ENCODE results near the gene LNX1. TPM values are rescaled to one million over a fixed set of nuclear protein-coding genes. Genes with fewer than 3 reads are reported as not detected.

The LNX1 gene
- polyA plus RNA-seq, 1 of the 3 experiments (the other 2 are of a cell fraction), result 0.16 TPM

DNA sequence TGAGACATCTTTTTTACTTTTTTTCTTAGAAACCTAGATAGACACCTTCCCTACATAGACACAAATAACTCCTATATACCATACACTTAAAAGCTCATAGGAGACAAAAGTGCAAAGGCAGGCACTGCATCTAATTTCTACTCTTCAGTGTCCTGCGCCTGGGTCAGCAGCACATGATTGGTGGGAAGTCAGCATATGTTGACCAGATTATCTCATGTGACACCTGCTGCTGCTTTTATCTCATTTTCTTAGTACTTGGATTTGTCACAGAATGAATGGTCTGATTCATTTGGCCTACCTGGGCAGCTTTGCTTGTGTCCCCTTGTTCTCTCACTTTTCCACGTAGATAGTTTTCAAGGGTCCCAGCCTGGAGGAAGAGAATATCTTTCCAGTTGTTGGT lies 24.9 kb upstream of the LNX1 start:
- no peak overlapping the region for H3K27ac ChIP-seq (ENCODE audit: low read depth in 2 of 2, low read length in 1 of 2)
- no peaks in the 10 kb centered on the region for H3K27me3 ChIP-seq (ENCODE audit: insufficient read depth)
- H3K9me2 ChIP-seq, result no peaks in the 10 kb centered on the region
- no peak overlapping the region for H2AFZ ChIP-seq (ENCODE audit: low read depth)
- no peaks in the 10 kb centered on the region for H3K79me2 ChIP-seq (ENCODE audit: insufficient read depth)
- no peak overlapping the region for H3K4me2 ChIP-seq
- H3K4me3 ChIP-seq (ENCODE audit: low read depth in 2 of 2, low read length in 1 of 2), result no peak overlapping the region
- no peaks in the 10 kb centered on the region for H3K9me3 ChIP-seq
- WGBS (ENCODE audit: low lambda C conversion rate), result 94% methylated on average over 2 of the region's 2 CpGs
- DNase-seq, result no peak
- H3K9ac ChIP-seq, result no peak overlapping the region
- TF ChIP-seq RXRA (IDR thresholded peaks at IDR 0.05; ENCODE audit: borderline replicate concordance, low read depth) (no peak), EZH2phosphoT487 (IDR thresholded peaks at IDR 0.05; ENCODE audit: borderline replicate concordance, low read depth) (no peak), NFIC (IDR thresholded peaks at IDR 0.05; ENCODE audit: borderline replicate concordance) (no peak), RCOR1 (IDR thresholded peaks at IDR 0.05; ENCODE audit: low read length) (no peak), FOSL2 (IDR thresholded peaks at IDR 0.05; ENCODE audit: borderline replicate concordance, low read depth) (no peak), SIN3A (IDR thresholded peaks at IDR 0.05; ENCODE audit: borderline replicate concordance, low read depth, low read length) (no peak), MEF2A (IDR thresholded peaks at IDR 0.05; ENCODE audit: borderline replicate concordance, low read depth) (no peak), TAF1 (IDR thresholded peaks at IDR 0.05; ENCODE audit: borderline replicate concordance, low read depth, low read length) (no peak), GABPA (IDR thresholded peaks at IDR 0.05; ENCODE audit: low read depth) (no peak), FOXJ3 (CRISPR knock-in tag; IDR thresholded peaks at IDR 0.05) (no peak), FOXM1 (IDR thresholded peaks at IDR 0.05; ENCODE audit: low read depth) (no peak)
- TF ChIP-seq, protein P1, sequence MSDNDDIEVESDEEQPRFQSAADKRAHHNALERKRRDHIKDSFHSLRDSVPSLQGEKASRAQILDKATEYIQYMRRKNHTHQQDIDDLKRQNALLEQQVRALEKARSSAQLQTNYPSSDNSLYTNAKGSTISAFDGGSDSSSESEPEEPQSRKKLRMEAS (IDR thresholded peaks at IDR 0.05; ENCODE audit: low read depth), result no peak
- TF ChIP-seq, protein P2, sequence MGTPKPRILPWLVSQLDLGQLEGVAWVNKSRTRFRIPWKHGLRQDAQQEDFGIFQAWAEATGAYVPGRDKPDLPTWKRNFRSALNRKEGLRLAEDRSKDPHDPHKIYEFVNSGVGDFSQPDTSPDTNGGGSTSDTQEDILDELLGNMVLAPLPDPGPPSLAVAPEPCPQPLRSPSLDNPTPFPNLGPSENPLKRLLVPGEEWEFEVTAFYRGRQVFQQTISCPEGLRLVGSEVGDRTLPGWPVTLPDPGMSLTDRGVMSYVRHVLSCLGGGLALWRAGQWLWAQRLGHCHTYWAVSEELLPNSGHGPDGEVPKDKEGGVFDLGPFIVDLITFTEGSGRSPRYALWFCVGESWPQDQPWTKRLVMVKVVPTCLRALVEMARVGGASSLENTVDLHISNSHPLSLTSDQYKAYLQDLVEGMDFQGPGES (IDR thresholded peaks at IDR 0.05; ENCODE audit: low read depth, low read length), result no peak
- TF ChIP-seq, protein P3, sequence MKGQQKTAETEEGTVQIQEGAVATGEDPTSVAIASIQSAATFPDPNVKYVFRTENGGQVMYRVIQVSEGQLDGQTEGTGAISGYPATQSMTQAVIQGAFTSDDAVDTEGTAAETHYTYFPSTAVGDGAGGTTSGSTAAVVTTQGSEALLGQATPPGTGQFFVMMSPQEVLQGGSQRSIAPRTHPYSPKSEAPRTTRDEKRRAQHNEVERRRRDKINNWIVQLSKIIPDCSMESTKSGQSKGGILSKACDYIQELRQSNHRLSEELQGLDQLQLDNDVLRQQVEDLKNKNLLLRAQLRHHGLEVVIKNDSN (IDR thresholded peaks at IDR 0.05; ENCODE audit: borderline replicate concordance, low read depth), result no peak
- no peaks in the 10 kb centered on the region for H4K20me1 ChIP-seq (ENCODE audit: insufficient read depth)
- POLR2A ChIA-PET, result no interaction called here
- no peaks in the 10 kb centered on the region; a peak in 1 of 4 replicates for H3K4me1 ChIP-seq (ENCODE audit: control insufficient read depth in 1 of 2, insufficient read depth in 2 of 2, low read depth in 1 of 2, low read length in 1 of 2)
- H3K36me3 ChIP-seq (replicated peaks in 1 of 2; ENCODE audit: control insufficient read depth in 1 of 2, insufficient read depth in 2 of 2, low read length in 1 of 2), result no peaks in the 10 kb centered on the region
- H3F3A ChIP-seq (replicated peaks; ENCODE audit: insufficient read depth), result no peaks in the 10 kb centered on the region
- CTCF ChIA-PET, result interaction anchor here (0.9 to 1.1 kb wide), 2 partner anchors 13 to 15 kb away, joined by 3 to 4 read pairs; no protein-coding TSS in a partner anchor

DNA sequence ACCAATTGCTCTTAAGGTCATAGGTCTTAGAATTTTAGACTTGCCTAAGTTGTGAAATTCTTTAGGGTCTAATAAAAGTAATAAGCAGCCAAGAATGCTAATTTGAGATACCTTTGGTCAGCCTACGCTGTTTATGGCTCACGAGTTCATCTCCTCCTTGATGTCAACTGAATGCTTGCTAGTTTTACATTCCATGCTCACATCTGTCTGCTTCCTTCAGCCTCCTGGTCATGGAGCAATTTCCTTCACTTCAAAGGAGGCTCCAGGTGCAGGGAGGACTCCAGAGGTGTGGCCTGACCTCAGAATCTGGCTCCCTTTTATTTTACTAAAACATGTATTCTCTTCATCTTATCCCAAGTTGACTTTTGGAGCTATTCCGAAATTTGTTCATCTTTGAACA lies 23.3 kb upstream of the LNX1 start:
- WGBS (ENCODE audit: low lambda C conversion rate), result 86% methylated on average over 3 of the region's 3 CpGs
- ChIA-PET POLR2A (no interaction called here), CTCF (interaction anchor here (1.4 kb wide), 1 partner anchor 15 kb away, joined by 3 read pairs; no protein-coding TSS in a partner anchor)
- Histone ChIP-seq H3K36me3 (replicated peaks in 1 of 2; ENCODE audit: control insufficient read depth in 1 of 2, insufficient read depth in 2 of 2, low read length in 1 of 2) (no peaks in the 10 kb centered on the region), H3K4me2 (no peak overlapping the region), H3K9me3 (no peaks in the 10 kb centered on the region), H3K27me3 (ENCODE audit: insufficient read depth) (no peaks in the 10 kb centered on the region), H3K4me1 (ENCODE audit: control insufficient read depth in 1 of 2, insufficient read depth in 2 of 2, low read depth in 1 of 2, low read length in 1 of 2) (no peaks in the 10 kb centered on the region; a peak in 1 of 4 replicates), H3K79me2 (ENCODE audit: insufficient read depth) (no peaks in the 10 kb centered on the region), H3K27ac (ENCODE audit: low read depth in 2 of 2, low read length in 1 of 2) (no peak overlapping the region), H2AFZ (ENCODE audit: low read depth) (no peak overlapping the region), H3K9ac (no peak overlapping the region), H3F3A (replicated peaks; ENCODE audit: insufficient read depth) (no peaks in the 10 kb centered on the region), H3K4me3 (ENCODE audit: low read depth in 2 of 2, low read length in 1 of 2) (no peak overlapping the region), H3K9me2 (no peaks in the 10 kb centered on the region), H4K20me1 (ENCODE audit: insufficient read depth) (no peaks in the 10 kb centered on the region)
- TF ChIP-seq EP300 (IDR thresholded peaks at IDR 0.05; ENCODE audit: borderline replicate concordance in 1 of 2, low read depth in 1 of 2, low read length in 1 of 2), result no peak
- TF ChIP-seq, protein P4, sequence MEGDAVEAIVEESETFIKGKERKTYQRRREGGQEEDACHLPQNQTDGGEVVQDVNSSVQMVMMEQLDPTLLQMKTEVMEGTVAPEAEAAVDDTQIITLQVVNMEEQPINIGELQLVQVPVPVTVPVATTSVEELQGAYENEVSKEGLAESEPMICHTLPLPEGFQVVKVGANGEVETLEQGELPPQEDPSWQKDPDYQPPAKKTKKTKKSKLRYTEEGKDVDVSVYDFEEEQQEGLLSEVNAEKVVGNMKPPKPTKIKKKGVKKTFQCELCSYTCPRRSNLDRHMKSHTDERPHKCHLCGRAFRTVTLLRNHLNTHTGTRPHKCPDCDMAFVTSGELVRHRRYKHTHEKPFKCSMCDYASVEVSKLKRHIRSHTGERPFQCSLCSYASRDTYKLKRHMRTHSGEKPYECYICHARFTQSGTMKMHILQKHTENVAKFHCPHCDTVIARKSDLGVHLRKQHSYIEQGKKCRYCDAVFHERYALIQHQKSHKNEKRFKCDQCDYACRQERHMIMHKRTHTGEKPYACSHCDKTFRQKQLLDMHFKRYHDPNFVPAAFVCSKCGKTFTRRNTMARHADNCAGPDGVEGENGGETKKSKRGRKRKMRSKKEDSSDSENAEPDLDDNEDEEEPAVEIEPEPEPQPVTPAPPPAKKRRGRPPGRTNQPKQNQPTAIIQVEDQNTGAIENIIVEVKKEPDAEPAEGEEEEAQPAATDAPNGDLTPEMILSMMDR (IDR thresholded peaks at IDR 0.05), result 0 out of 2 replicates have a peak, but pooled peaks have one; percentile 6
- no peak for DNase-seq

Measured in SK-N-SH (cell line).